ENCODE data around the gene PLCL2.
A peak's percentile ranks its signal among the peaks of the same experiment; 100 is the strongest.

The PLCL2 gene

GRCh38 chr3:16911916-16912315, 27.2 kb downstream of the PLCL2 start:
- DNase-seq (ENCODE audit: extremely low spot score, insufficient read length, low read depth) (no peak), FAIRE-seq (no peak)

GRCh38 chr3:16912400-16913263, 27.9 kb downstream of the PLCL2 start:
- no peak for DNase-seq (ENCODE audit: extremely low spot score, insufficient read length, low read depth)

GRCh38 chr3:16913264-16913580, 28.5 kb downstream of the PLCL2 start:
- FAIRE-seq (no peak), DNase-seq (ENCODE audit: extremely low spot score, insufficient read length, low read depth) (no peak)

More at GRCh38 chr3:16912400-16913263, 27.9 kb downstream of the PLCL2 start:
- FAIRE-seq, result peak; percentile 98

- no peak for FAIRE-seq
- DNase-seq (ENCODE audit: extremely low spot score, insufficient read length, low read depth), result no peak
Observed at GRCh38 chr3:16916840-16917239, 32.1 kb downstream of the PLCL2 start.

GRCh38 chr3:16917256-16917935, 32.6 kb downstream of the PLCL2 start:
- DNase-seq (ENCODE audit: extremely low spot score, insufficient read length, low read depth) (no peak), FAIRE-seq (no peak)

GRCh38 chr3:16917980-16918682, 33.4 kb downstream of the PLCL2 start:
- FAIRE-seq (no peak), DNase-seq (ENCODE audit: extremely low spot score, insufficient read length, low read depth) (no peak)

- FAIRE-seq, result no peak
- no peak for DNase-seq (ENCODE audit: extremely low spot score, insufficient read length, low read depth)
Observed at GRCh38 chr3:16918683-16919025, 33.9 kb downstream of the PLCL2 start.

- DNase-seq (ENCODE audit: extremely low spot score, insufficient read length, low read depth), result no peak
- FAIRE-seq, result no peak
Observed at GRCh38 chr3:16923112-16923511, 38.4 kb downstream of the PLCL2 start.

GRCh38 chr3:16927485-16927884, 42.7 kb downstream of the PLCL2 start:
- FAIRE-seq, result peak; percentile 80
- DNase-seq (ENCODE audit: extremely low spot score, insufficient read length, low read depth), result no peak

- DNase-seq (ENCODE audit: extremely low spot score, insufficient read length, low read depth) (no peak), FAIRE-seq (peak; percentile 77)
Observed at GRCh38 chr3:16928386-16929132, 43.8 kb downstream of the PLCL2 start.

- FAIRE-seq, result no peak
- DNase-seq (ENCODE audit: extremely low spot score, insufficient read length, low read depth), result no peak
Observed at GRCh38 chr3:16929311-16929710, 44.6 kb downstream of the PLCL2 start.

GRCh38 chr3:16932877-16933276, 48.1 kb downstream of the PLCL2 start:
- DNase-seq (ENCODE audit: extremely low spot score, insufficient read length, low read depth) (no peak), FAIRE-seq (no peak)

GRCh38 chr3:16935781-16936180, 51.0 kb downstream of the PLCL2 start:
- FAIRE-seq (no peak), DNase-seq (ENCODE audit: extremely low spot score, insufficient read length, low read depth) (no peak)

GRCh38 chr3:16936233-16936632, 51.5 kb downstream of the PLCL2 start:
- FAIRE-seq (no peak), DNase-seq (ENCODE audit: extremely low spot score, insufficient read length, low read depth) (no peak)

GRCh38 chr3:16936676-16937230, 52.0 kb downstream of the PLCL2 start:
- DNase-seq (ENCODE audit: extremely low spot score, insufficient read length, low read depth) (no peak), FAIRE-seq (no peak)

GRCh38 chr3:16937326-16937845, 52.6 kb downstream of the PLCL2 start:
- no peak for FAIRE-seq
- DNase-seq (ENCODE audit: extremely low spot score, insufficient read length, low read depth), result no peak

- DNase-seq (ENCODE audit: extremely low spot score, insufficient read length, low read depth), result no peak
- FAIRE-seq, result no peak
Observed at GRCh38 chr3:16940769-16941700, 56.3 kb downstream of the PLCL2 start.

- no peak for FAIRE-seq
- no peak for DNase-seq (ENCODE audit: extremely low spot score, insufficient read length, low read depth)
Observed at GRCh38 chr3:16942955-16943354, 58.2 kb downstream of the PLCL2 start.

GRCh38 chr3:16943857-16944256, 59.1 kb downstream of the PLCL2 start:
- FAIRE-seq, result no peak
- no peak for DNase-seq (ENCODE audit: extremely low spot score, insufficient read length, low read depth)

All from GM18507 (cell line).